ENCODE results near the gene CRIM1.

The CRIM1 gene

DNA sequence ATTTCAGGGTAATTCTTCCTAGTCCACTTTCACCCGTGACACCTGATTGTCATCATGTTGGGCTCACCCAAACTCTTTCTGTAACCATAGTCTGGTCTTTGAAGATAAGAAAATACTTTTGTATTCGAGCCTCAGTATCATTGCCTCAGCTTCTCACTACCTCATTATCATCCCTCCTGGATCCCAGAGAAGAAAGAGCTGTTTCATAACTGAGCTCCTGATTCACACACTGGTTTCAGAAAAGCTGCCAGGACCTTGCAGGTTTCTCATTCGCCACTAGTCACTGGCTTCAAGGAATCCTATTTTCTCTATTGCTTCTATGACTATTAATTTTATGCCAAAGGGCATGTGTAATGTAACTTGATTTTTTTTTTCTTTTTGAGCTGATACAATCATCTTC is 2.9 kb upstream of the CRIM1 start:
- H3K9ac ChIP-seq (ENCODE audit: low read depth, low read length, poor library complexity), result no peak overlapping the region
- no peak overlapping the region for H2BK120ac ChIP-seq (ENCODE audit: low read depth, low read length)
- H3K27me3 ChIP-seq (ENCODE audit: control insufficient read depth in 3 of 3, insufficient read depth in 3 of 3, low read depth in 1 of 3, low read length in 3 of 3), result peaks cover 0 to 4% (median 0%) of the 10 kb centered on the region in 3 experiments
- H2BK5ac ChIP-seq (ENCODE audit: low read length), result no peak overlapping the region
- H2BK12ac ChIP-seq (ENCODE audit: low read length), result no peak overlapping the region
- H3K18ac ChIP-seq (ENCODE audit: low read length), result no peak overlapping the region
- no peak overlapping the region for H3K14ac ChIP-seq (ENCODE audit: low read length)
- no peak overlapping the region for H4K8ac ChIP-seq (ENCODE audit: low read depth, low read length)
- no peaks in the 10 kb centered on the region for H3K36me3 ChIP-seq (replicated peaks in 1 of 2; ENCODE audit: control insufficient read depth in 2 of 2, insufficient read depth in 2 of 2, low read length in 2 of 2)
- peaks cover 0 to 4% of the 10 kb centered on the region in 2 donors for H3K4me1 ChIP-seq (ENCODE audit: control insufficient read depth in 2 of 2, insufficient read depth in 1 of 2, low read depth in 1 of 2, low read length in 2 of 2)
- H3K23ac ChIP-seq (ENCODE audit: low read depth, low read length, poor library complexity), result no peak overlapping the region
- H2AFZ ChIP-seq (ENCODE audit: low read length), result no peak overlapping the region
- H4K91ac ChIP-seq (ENCODE audit: low read depth, low read length, poor library complexity), result no peak overlapping the region
- no peak overlapping the region for H3K4me2 ChIP-seq (ENCODE audit: insufficient read depth, low read length, poor library complexity, severe bottlenecking)
- no peak overlapping the region for H3K4me3 ChIP-seq (ENCODE audit: low read length in 2 of 2)
- no peak overlapping the region for H3K4ac ChIP-seq (ENCODE audit: low read length)
- peaks cover 4% of the 10 kb centered on the region for H3K79me1 ChIP-seq (ENCODE audit: low read depth, low read length)
- WGBS, 2 donors (ENCODE audit: extremely low coverage in 2 of 2, insufficient read length in 2 of 2, insufficient replicate concordance in 1 of 2), result no CpG with 5 or more reads among the region's 3 CpGs
- H3K27ac ChIP-seq (replicated peaks; ENCODE audit: low read length), result no peak overlapping the region
- no peak overlapping the region for H2AK5ac ChIP-seq (ENCODE audit: low read depth, low read length)
- H3K9me3 ChIP-seq (replicated peaks in 1 of 2; ENCODE audit: control insufficient read depth in 2 of 2, insufficient read depth in 1 of 2, low read depth in 1 of 2, low read length in 2 of 2), result no peaks in the 10 kb centered on the region
- H2BK15ac ChIP-seq (ENCODE audit: low read length), result no peak overlapping the region
- DNase-seq (ENCODE audit: low spot score), result no peak

DNA sequence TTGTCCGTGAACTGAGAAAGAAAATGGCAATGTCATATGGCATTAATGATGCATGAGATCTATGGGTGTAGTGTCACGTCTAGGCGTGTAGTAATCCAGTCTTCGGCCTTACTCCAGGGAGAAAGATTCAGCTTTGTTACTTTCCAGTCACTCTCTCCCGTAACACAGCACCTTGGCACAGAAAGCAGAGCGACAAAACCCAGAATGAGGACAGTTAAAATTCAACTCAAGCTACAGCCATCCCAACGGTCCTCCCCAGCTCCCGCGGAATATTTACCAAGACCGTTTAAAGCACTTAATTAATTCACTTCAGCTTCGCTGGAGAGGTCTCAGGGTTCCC is 797 bp upstream of the CRIM1 start:
- WGBS, 2 donors (ENCODE audit: extremely low coverage in 2 of 2, insufficient read length in 2 of 2, insufficient replicate concordance in 1 of 2), result no CpG with 5 or more reads among the region's 11 CpGs

DNA sequence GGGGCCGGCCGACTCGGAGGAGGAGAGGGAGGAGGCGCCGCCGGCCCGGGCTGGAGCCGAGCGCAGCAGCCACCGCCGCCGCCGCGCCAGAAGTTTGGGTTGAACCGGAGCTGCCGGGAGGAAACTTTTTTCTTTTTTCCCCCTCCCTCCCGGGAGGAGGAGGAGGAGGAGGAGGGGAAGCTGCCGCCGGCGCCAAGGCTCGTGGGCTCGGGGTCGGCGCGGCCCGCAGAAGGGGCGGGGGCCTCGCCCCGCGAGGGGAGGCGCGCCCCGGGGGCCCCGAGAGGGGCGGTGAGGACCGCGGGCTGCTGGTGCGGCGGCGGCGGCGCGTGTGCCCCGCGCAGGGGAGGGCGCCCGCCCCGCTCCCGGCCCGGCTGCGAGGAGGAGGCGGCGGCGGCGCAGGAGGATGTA is 316 bp downstream of the CRIM1 start:
- Histone ChIP-seq H2BK12ac (ENCODE audit: low read length) (no peak overlapping the region), H3K23ac (ENCODE audit: low read depth, low read length, poor library complexity) (peak overlapping the region; percentile 61), H3K27ac (replicated peaks; ENCODE audit: low read length) (peak overlapping the region; percentile 79), H3K18ac (ENCODE audit: low read length) (peak overlapping the region; percentile 97), H4K8ac (ENCODE audit: low read depth, low read length) (no peak overlapping the region), H2BK15ac (ENCODE audit: low read length) (no peak overlapping the region), H4K91ac (ENCODE audit: low read depth, low read length, poor library complexity) (no peak overlapping the region), H2AK5ac (ENCODE audit: low read depth, low read length) (no peak overlapping the region), H3K79me1 (ENCODE audit: low read depth, low read length) (peaks cover 4% of the 10 kb centered on the region), H3K4me2 (ENCODE audit: insufficient read depth, low read length, poor library complexity, severe bottlenecking) (peak overlapping the region; percentile 78), H2BK120ac (ENCODE audit: low read depth, low read length) (peak overlapping the region; percentile 10), H3K4me3 (ENCODE audit: low read length in 2 of 2) (peak overlapping the region; percentile 71 to 99), H3K9ac (ENCODE audit: low read depth, low read length, poor library complexity) (peak overlapping the region; percentile 96), H2AFZ (ENCODE audit: low read length) (peak overlapping the region; percentile 94), H3K36me3 (replicated peaks in 1 of 2; ENCODE audit: control insufficient read depth in 2 of 2, insufficient read depth in 2 of 2, low read length in 2 of 2) (no peaks in the 10 kb centered on the region), H2BK5ac (ENCODE audit: low read length) (peak overlapping the region; percentile 46), H3K4ac (ENCODE audit: low read length) (peak overlapping the region; percentile 15), H3K9me3 (replicated peaks in 1 of 2; ENCODE audit: control insufficient read depth in 2 of 2, insufficient read depth in 1 of 2, low read depth in 1 of 2, low read length in 2 of 2) (no peaks in the 10 kb centered on the region), H3K14ac (ENCODE audit: low read length) (peak overlapping the region; percentile 95), H3K4me1 (ENCODE audit: control insufficient read depth in 2 of 2, insufficient read depth in 1 of 2, low read depth in 1 of 2, low read length in 2 of 2) (peaks cover 3 to 6% of the 10 kb centered on the region in 2 donors), H3K27me3 (ENCODE audit: control insufficient read depth in 3 of 3, insufficient read depth in 3 of 3, low read depth in 1 of 3, low read length in 3 of 3) (peaks cover 0 to 4% (median 0%) of the 10 kb centered on the region in 3 experiments)
- DNase-seq (ENCODE audit: low spot score), result peak; percentile 39
- WGBS, 2 donors (ENCODE audit: extremely low coverage in 2 of 2, insufficient read length in 2 of 2, insufficient replicate concordance in 1 of 2), result no CpG with 5 or more reads among the region's 55 CpGs

More for the DNA sequence above, 797 bp upstream of the CRIM1 start:
- Histone ChIP-seq H2AK5ac (ENCODE audit: low read depth, low read length) (no peak overlapping the region), H3K79me1 (ENCODE audit: low read depth, low read length) (peaks cover 4% of the 10 kb centered on the region), H3K27ac (replicated peaks; ENCODE audit: low read length) (no peak overlapping the region), H3K4ac (ENCODE audit: low read length) (no peak overlapping the region), H3K14ac (ENCODE audit: low read length) (no peak overlapping the region), H3K36me3 (replicated peaks in 1 of 2; ENCODE audit: control insufficient read depth in 2 of 2, insufficient read depth in 2 of 2, low read length in 2 of 2) (no peaks in the 10 kb centered on the region), H3K4me3 (ENCODE audit: low read length in 2 of 2) (peak overlapping the region; percentile 57 to 89), H2BK120ac (ENCODE audit: low read depth, low read length) (no peak overlapping the region), H3K23ac (ENCODE audit: low read depth, low read length, poor library complexity) (no peak overlapping the region), H2BK5ac (ENCODE audit: low read length) (no peak overlapping the region), H2BK12ac (ENCODE audit: low read length) (no peak overlapping the region), H2BK15ac (ENCODE audit: low read length) (no peak overlapping the region), H3K27me3 (ENCODE audit: control insufficient read depth in 3 of 3, insufficient read depth in 3 of 3, low read depth in 1 of 3, low read length in 3 of 3) (peaks cover 0 to 4% (median 0%) of the 10 kb centered on the region in 3 experiments), H4K91ac (ENCODE audit: low read depth, low read length, poor library complexity) (no peak overlapping the region), H3K9me3 (replicated peaks in 1 of 2; ENCODE audit: control insufficient read depth in 2 of 2, insufficient read depth in 1 of 2, low read depth in 1 of 2, low read length in 2 of 2) (no peaks in the 10 kb centered on the region), H3K18ac (ENCODE audit: low read length) (no peak overlapping the region), H4K8ac (ENCODE audit: low read depth, low read length) (no peak overlapping the region), H3K4me1 (ENCODE audit: control insufficient read depth in 2 of 2, insufficient read depth in 1 of 2, low read depth in 1 of 2, low read length in 2 of 2) (peaks cover 2 to 6% of the 10 kb centered on the region in 2 donors), H3K9ac (ENCODE audit: low read depth, low read length, poor library complexity) (no peak overlapping the region), H2AFZ (ENCODE audit: low read length) (peak overlapping the region; percentile 99), H3K4me2 (ENCODE audit: insufficient read depth, low read length, poor library complexity, severe bottlenecking) (peak overlapping the region; percentile 54)
- no peak for DNase-seq (ENCODE audit: low spot score)

DNA sequence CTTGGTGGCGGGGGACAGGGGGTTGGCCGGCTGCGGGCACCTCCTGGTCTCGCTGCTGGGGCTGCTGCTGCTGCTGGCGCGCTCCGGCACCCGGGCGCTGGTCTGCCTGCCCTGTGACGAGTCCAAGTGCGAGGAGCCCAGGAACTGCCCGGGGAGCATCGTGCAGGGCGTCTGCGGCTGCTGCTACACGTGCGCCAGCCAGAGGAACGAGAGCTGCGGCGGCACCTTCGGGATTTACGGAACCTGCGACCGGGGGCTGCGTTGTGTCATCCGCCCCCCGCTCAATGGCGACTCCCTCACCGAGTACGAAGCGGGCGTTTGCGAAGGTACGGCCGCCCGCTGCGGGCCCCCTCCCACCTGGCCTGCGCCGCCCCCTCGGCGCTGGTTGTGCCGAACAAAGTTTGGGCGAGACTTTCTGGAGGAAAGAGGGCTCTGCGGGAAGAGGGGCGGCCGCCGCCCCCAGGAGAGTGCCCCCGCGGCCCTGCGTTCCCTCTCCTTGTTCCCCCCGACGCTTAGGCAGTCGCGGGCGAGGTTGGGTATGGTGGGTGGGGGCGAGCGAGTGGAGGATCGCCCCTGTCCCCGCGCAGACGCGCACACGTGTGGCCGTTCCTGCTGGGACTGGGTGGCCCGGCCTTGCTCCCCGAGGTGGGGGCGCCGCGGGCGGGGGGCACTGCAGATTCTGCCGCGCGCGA is 866 bp downstream of the CRIM1 start:
- Histone ChIP-seq H2AFZ (ENCODE audit: low read length) (peak overlapping the region; percentile 94), H2BK5ac (ENCODE audit: low read length) (peak overlapping the region; percentile 46), H3K36me3 (replicated peaks in 1 of 2; ENCODE audit: control insufficient read depth in 2 of 2, insufficient read depth in 2 of 2, low read length in 2 of 2) (no peaks in the 10 kb centered on the region), H2BK120ac (ENCODE audit: low read depth, low read length) (no peak overlapping the region), H4K91ac (ENCODE audit: low read depth, low read length, poor library complexity) (no peak overlapping the region), H3K9ac (ENCODE audit: low read depth, low read length, poor library complexity) (peak overlapping the region; percentile 96), H3K18ac (ENCODE audit: low read length) (peak overlapping the region; percentile 97), H3K4ac (ENCODE audit: low read length) (peak overlapping the region; percentile 15), H3K23ac (ENCODE audit: low read depth, low read length, poor library complexity) (peak overlapping the region; percentile 61), H3K27ac (replicated peaks; ENCODE audit: low read length) (peak overlapping the region; percentile 79), H3K79me1 (ENCODE audit: low read depth, low read length) (peaks cover 4% of the 10 kb centered on the region), H3K14ac (ENCODE audit: low read length) (peak overlapping the region; percentile 95), H4K8ac (ENCODE audit: low read depth, low read length) (no peak overlapping the region), H3K4me1 (ENCODE audit: control insufficient read depth in 2 of 2, insufficient read depth in 1 of 2, low read depth in 1 of 2, low read length in 2 of 2) (peaks cover 3 to 6% of the 10 kb centered on the region in 2 donors), H2AK5ac (ENCODE audit: low read depth, low read length) (peak overlapping the region; percentile 31), H3K4me3 (ENCODE audit: low read length in 2 of 2) (peak overlapping the region; percentile 71 to 99), H3K9me3 (replicated peaks in 1 of 2; ENCODE audit: control insufficient read depth in 2 of 2, insufficient read depth in 1 of 2, low read depth in 1 of 2, low read length in 2 of 2) (no peaks in the 10 kb centered on the region), H2BK12ac (ENCODE audit: low read length) (no peak overlapping the region), H2BK15ac (ENCODE audit: low read length) (peak overlapping the region; percentile 26), H3K4me2 (ENCODE audit: insufficient read depth, low read length, poor library complexity, severe bottlenecking) (peak overlapping the region; percentile 78), H3K27me3 (ENCODE audit: control insufficient read depth in 3 of 3, insufficient read depth in 3 of 3, low read depth in 1 of 3, low read length in 3 of 3) (peaks cover 0 to 4% (median 0%) of the 10 kb centered on the region in 3 experiments)
- no peak for DNase-seq (ENCODE audit: low spot score)
- WGBS, 2 donors (ENCODE audit: extremely low coverage in 2 of 2, insufficient read length in 2 of 2, insufficient replicate concordance in 1 of 2), result no CpG with 5 or more reads among the region's 74 CpGs
